MM.1S (cell line): ENCODE results near the gene KCNMA1.

Source experiments
- DNase-seq: peaks from one replicate; pipeline ENCODE4 v3.0.0-alpha.2; 2015
- H2AFZ ChIP-seq: fragments of 300-600 bp; sonication (generic); 2 replicates; pipeline ENCODE4 v1.6.0; 2016; ENCODE audit warnings: antibody characterized with exemption, low read length
- H3F3A ChIP-seq: fragments of 300-600 bp; sonication (generic); 2 replicates; pipeline ENCODE4 v1.6.1; 2016; ENCODE audit warnings: mild to moderate bottlenecking, antibody characterized with exemption, low read length, moderate library complexity, mixed read lengths; ENCODE audit not compliant: insufficient read depth
- H3K27ac ChIP-seq: fragments of 300-600 bp; sonication (generic); 2 replicates; pipeline ENCODE4 v1.5.1; 2016; ENCODE audit warnings: mild to moderate bottlenecking, low read length
- H3K27me3 ChIP-seq: fragments of 300-600 bp; sonication (generic); replicated peaks from 2 replicates; pipeline ENCODE4 v1.6.0; 2016; ENCODE audit warnings: low read length; ENCODE audit not compliant: insufficient read depth
- H3K36me3 ChIP-seq: fragments of 300-600 bp; sonication (generic); replicated peaks from 2 replicates; pipeline ENCODE4 v1.6.1; 2016; ENCODE audit warnings: mild to moderate bottlenecking, low read length, mixed read lengths; ENCODE audit not compliant: insufficient read depth
- H3K4me1 ChIP-seq: fragments of 300-600 bp; sonication (generic); 2 replicates; pipeline ENCODE4 v1.6.1; 2016; ENCODE audit warnings: low read length, mixed read lengths
- H3K4me2 ChIP-seq: fragments of 300-600 bp; sonication (generic); 2 replicates; pipeline ENCODE4 v1.6.0; 2016; ENCODE audit warnings: low read depth, low read length
- H3K4me3 ChIP-seq: fragments of 300-600 bp; sonication (generic); 2 replicates; pipeline ENCODE4 v1.5.1; 2016; ENCODE audit warnings: low read length, mixed read lengths
- H3K79me2 ChIP-seq: fragments of 300-600 bp; sonication (generic); 2 replicates; pipeline ENCODE4 v1.6.1; 2016; ENCODE audit warnings: mixed run types, low read length, mixed read lengths
- H3K9ac ChIP-seq: fragments of 300-600 bp; sonication (generic); 2 replicates; pipeline ENCODE4 v1.6.1; 2016; ENCODE audit warnings: low read length, mixed read lengths
- H3K9me2 ChIP-seq: fragments of 300-600 bp; sonication (generic); replicated peaks from 2 replicates; pipeline ENCODE4 v1.6.1; 2016; ENCODE audit warnings: mild to moderate bottlenecking, low read length, mixed read lengths; ENCODE audit not compliant: insufficient read depth
- H3K9me3 ChIP-seq: fragments of 300-600 bp; sonication (generic); replicated peaks from 2 replicates; pipeline ENCODE4 v1.6.1; 2016; ENCODE audit warnings: mild to moderate bottlenecking, low read length, mixed read lengths; ENCODE audit not compliant: insufficient read depth
- H4K20me1 ChIP-seq: fragments of 300-600 bp; sonication (generic); 2 replicates; pipeline ENCODE4 v1.6.1; 2016; ENCODE audit warnings: mild to moderate bottlenecking, low read length, moderate library complexity, mixed read lengths; ENCODE audit not compliant: insufficient read depth
- EZH2 ChIP-seq: fragments of 300-600 bp; sonication (generic); optimal IDR thresholded peaks from 2 replicates; pipeline ENCODE3; 2017; ENCODE audit warnings: low read depth, mild to moderate bottlenecking, antibody characterized with exemption, low read length, mixed read lengths
- EZH2phosphoT487 ChIP-seq: fragments of 300-600 bp; sonication (generic); IDR thresholded peaks from 2 replicates; pipeline ENCODE4 v1.6.1; 2018; ENCODE audit warnings: antibody characterized with exemption, low read length
- TF ChIP-seq, protein P1 (sequence below): fragments of 300-600 bp; sonication (generic); IDR thresholded peaks from 2 replicates; pipeline ENCODE4 v1.5.1; 2016; ENCODE audit warnings: antibody characterized with exemption, low read length, mixed read lengths

The KCNMA1 gene

DNA sequence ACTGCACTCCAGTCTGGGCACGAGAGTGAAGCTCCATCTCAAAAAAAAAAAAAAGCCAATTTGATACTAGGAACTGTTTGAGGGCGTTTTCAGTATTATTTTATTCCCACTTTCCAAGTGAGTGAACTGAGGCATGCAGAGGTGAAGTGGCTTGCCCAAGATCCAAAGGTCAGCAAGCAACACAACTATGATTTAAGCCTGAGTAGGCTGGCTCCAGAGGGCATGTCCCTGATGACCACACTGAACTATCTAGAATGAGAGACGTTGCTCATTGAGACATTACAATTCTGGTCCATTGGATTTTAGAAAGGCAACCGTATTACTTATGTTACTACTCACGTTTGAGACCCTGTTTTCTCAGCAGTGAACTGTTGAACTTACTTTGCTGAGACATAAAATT, 20.8 kb downstream of the KCNMA1 start:
- H3K27ac ChIP-seq, result no peak overlapping the region
- no peak overlapping the region for H3K4me3 ChIP-seq
- no peaks in the 10 kb centered on the region for H3K9me3 ChIP-seq
- no peak for DNase-seq
- H3K79me2 ChIP-seq, result no peaks in the 10 kb centered on the region
- no peaks in the 10 kb centered on the region for H3K9me2 ChIP-seq
- H3K9ac ChIP-seq, result no peak overlapping the region
- no peak overlapping the region for H2AFZ ChIP-seq
- no peaks in the 10 kb centered on the region for H3K27me3 ChIP-seq
- no peaks in the 10 kb centered on the region for H3K36me3 ChIP-seq
- TF ChIP-seq EZH2 (no peak), EZH2phosphoT487 (no peak)
- TF ChIP-seq, protein P1, sequence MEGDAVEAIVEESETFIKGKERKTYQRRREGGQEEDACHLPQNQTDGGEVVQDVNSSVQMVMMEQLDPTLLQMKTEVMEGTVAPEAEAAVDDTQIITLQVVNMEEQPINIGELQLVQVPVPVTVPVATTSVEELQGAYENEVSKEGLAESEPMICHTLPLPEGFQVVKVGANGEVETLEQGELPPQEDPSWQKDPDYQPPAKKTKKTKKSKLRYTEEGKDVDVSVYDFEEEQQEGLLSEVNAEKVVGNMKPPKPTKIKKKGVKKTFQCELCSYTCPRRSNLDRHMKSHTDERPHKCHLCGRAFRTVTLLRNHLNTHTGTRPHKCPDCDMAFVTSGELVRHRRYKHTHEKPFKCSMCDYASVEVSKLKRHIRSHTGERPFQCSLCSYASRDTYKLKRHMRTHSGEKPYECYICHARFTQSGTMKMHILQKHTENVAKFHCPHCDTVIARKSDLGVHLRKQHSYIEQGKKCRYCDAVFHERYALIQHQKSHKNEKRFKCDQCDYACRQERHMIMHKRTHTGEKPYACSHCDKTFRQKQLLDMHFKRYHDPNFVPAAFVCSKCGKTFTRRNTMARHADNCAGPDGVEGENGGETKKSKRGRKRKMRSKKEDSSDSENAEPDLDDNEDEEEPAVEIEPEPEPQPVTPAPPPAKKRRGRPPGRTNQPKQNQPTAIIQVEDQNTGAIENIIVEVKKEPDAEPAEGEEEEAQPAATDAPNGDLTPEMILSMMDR, result no peak
- no peaks in the 10 kb centered on the region for H3F3A ChIP-seq
- no peaks in the 10 kb centered on the region for H4K20me1 ChIP-seq
- H3K4me1 ChIP-seq, result no peaks in the 10 kb centered on the region
- no peak overlapping the region for H3K4me2 ChIP-seq

DNA sequence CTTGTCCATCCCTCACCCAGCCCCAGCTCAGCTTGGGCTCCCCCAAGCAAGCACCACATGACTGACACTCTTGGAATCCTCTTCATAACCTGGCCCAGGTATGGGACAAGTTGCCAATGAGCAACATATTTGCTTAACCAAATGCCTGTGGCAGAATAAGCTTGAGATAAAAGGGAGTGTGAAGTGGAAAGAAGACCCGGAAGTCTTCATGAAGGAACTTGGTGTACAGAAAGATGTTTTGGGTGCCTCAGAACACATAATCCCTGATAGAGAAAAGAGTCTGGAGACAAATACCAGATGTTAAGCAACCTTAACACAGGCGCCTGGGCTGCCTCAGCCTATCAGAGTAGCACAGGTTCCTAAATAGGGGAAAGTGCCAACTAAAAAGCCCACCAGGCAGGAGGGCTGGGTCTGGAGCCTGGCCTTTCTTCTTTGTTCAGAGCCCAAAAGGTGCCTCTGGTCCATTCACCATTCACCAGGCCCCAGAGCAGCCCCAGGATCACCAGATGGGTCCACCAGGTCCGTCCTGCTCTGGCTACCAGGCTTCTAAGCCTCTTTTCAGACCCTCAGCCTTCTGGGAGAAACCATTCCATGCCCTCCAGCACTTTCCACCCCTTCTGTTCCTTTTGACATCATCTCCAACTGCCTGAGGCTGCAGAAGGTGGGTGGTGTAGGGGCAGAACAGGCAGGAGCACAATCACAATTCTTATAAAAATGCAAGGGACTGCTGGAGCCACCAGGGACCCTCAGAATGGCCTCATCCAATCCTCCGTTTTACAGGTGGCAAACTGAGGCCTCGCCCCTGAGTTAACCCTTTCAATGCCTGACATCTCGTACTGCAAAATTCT, 22.6 kb downstream of the KCNMA1 start:
- no peak for DNase-seq

DNA sequence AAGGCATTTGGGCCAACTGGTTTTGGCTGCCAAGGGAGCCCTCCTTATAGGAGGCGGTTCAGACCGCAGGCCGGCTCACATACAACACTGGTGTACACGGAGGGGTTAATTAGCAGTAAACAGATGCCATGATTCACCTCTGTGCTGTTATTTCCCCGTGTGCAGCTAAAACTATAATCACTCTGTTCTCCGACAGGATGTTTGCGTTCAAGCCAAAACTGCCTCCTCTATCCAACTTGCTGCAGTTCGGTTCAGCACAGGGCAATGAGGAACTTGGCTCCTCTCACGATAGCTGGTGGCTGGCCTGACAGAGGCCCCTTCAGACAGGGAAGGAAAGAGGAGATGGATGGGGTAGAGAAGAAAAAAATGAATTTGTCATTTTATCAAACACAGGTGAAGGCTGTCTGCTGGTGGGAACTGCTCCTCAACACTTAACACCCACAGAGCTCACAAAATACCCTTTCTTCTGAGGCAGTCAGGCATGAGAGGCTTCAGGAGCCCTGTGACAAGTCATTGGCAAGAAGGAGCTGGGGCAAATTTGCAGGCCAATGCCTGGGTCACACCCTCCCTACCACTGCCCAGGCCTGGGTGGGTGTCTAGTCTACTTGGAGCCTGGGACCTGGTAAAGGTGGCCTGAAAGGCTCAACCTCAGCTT, 24.0 kb downstream of the KCNMA1 start:
- DNase-seq, result no peak
- Histone ChIP-seq H3K9ac (no peak overlapping the region), H3K27ac (no peak overlapping the region)

More for the DNA sequence above, 22.6 kb downstream of the KCNMA1 start:
- Histone ChIP-seq H3K27ac (no peak overlapping the region), H3F3A (peaks cover 1% of the 10 kb centered on the region), H3K9ac (no peak overlapping the region), H4K20me1 (no peaks in the 10 kb centered on the region), H3K9me3 (no peaks in the 10 kb centered on the region), H3K79me2 (no peaks in the 10 kb centered on the region), H3K4me2 (no peak overlapping the region), H2AFZ (no peak overlapping the region), H3K27me3 (no peaks in the 10 kb centered on the region), H3K36me3 (no peaks in the 10 kb centered on the region), H3K4me3 (no peak overlapping the region), H3K4me1 (peaks cover 4% of the 10 kb centered on the region), H3K9me2 (no peaks in the 10 kb centered on the region)
- TF ChIP-seq, protein P1, result no peak
- no peak for TF ChIP-seq EZH2
- no peak for TF ChIP-seq EZH2phosphoT487

More for the DNA sequence above, 24.0 kb downstream of the KCNMA1 start:
- Histone ChIP-seq H4K20me1 (no peaks in the 10 kb centered on the region), H3K36me3 (no peaks in the 10 kb centered on the region), H2AFZ (no peak overlapping the region), H3F3A (peaks cover 8% of the 10 kb centered on the region), H3K9me2 (no peaks in the 10 kb centered on the region), H3K4me1 (peaks cover 15% of the 10 kb centered on the region), H3K27me3 (no peaks in the 10 kb centered on the region), H3K4me3 (no peak overlapping the region), H3K4me2 (no peak overlapping the region), H3K79me2 (no peaks in the 10 kb centered on the region), H3K9me3 (no peaks in the 10 kb centered on the region)
- TF ChIP-seq EZH2 (no peak), EZH2phosphoT487 (no peak)
- TF ChIP-seq, protein P1, result no peak
